GM12878 (cell line): ENCODE measurements around the gene ATP6V0A1. TPM values are rescaled to one million over a fixed set of nuclear protein-coding genes. Genes with fewer than 3 reads are reported as not detected.

ENCODE experiments used
- ATAC-seq: fragments of 200-7000 bp; cut with Tn5 transposase; 3 replicates; pipeline ENCODE4 v1.9.1; 2020; ENCODE audit warnings: mild to moderate bottlenecking, moderate library complexity
- BruUV-seq: library from RNA; stranded (reverse); fragments of 400-500 nt; replicated peaks from 2 replicates; lab custom pipeline; 2021; lab: Mats Ljungman, UMichigan
- CTCF ChIA-PET: fragments of 300-600 bp; sonication (Branson Sonifier 250); formaldehyde crosslinking; extraction: SDS; loops from one replicate; lab custom pipeline; 2021; ENCODE audit warnings: inconsistent platforms; lab: Yijun Ruan, JAX
- POLR2A ChIA-PET: fragments of 350-600 bp; formaldehyde crosslinking; extraction: SDS; loops from one replicate; lab custom pipeline; 2021; ENCODE audit warnings: inconsistent platforms; lab: Charles Lee
- RAD21 ChIA-PET: fragments of 300-600 bp; sonication (Branson Sonifier 250); formaldehyde crosslinking; loops from one replicate; lab custom pipeline; 2023; ENCODE audit warnings: antibody characterized with exemption; ENCODE audit not compliant: unreplicated experiment; lab: Charles Lee
- SMC1A ChIA-PET: fragments of 300-600 bp; sonication (Branson Sonifier 250); formaldehyde crosslinking; loops from one replicate; lab custom pipeline; 2023; ENCODE audit not compliant: unreplicated experiment, uncharacterized antibody; lab: Charles Lee
- DNase-seq: peaks from one replicate; pipeline ENCODE4 v3.0.0-alpha.2; 2011; ENCODE audit warnings: low read depth, low spot score
- FAIRE-seq: peaks from 3 replicates; lab custom pipeline; 2011; peaks lifted over from hg19 to GRCh38; lab: Jason Lieb, UNC
- H2AFZ ChIP-seq: 2 replicates; pipeline ENCODE4 v1.6.0; 2011; ENCODE audit warnings: low read depth, low read length, control low read depth; ENCODE audit not compliant: control insufficient read depth
- H3K27ac ChIP-seq: 2 replicates; pipeline ENCODE4 v1.5.1; 2011; ENCODE audit warnings: control low read depth; ENCODE audit not compliant: control insufficient read depth, insufficient read depth
- H3K27me3 ChIP-seq, 2 experiments: replicated peaks in 1 of 2; 2 replicates each; pipeline versions ENCODE4 v1.6.0 to v1.6.1; 2011; ENCODE audit warnings: low read length in 1 of 2; ENCODE audit not compliant: control insufficient read depth in 2 of 2, insufficient read depth in 2 of 2
- H3K36me3 ChIP-seq, 2 experiments: 2 replicates each; pipeline ENCODE4 v1.5.1; 2011; ENCODE audit warnings: low read length in 1 of 2; ENCODE audit not compliant: control insufficient read depth in 2 of 2, insufficient read depth in 2 of 2
- H3K4me1 ChIP-seq: 2 replicates; pipeline ENCODE4 v1.6.1; 2011; ENCODE audit warnings: mild to moderate bottlenecking, low read length, moderate library complexity, mixed read lengths; ENCODE audit not compliant: control insufficient read depth, insufficient read depth
- H3K4me2 ChIP-seq: 2 replicates; pipeline ENCODE4 v1.6.0; 2011; ENCODE audit warnings: control low read depth; ENCODE audit not compliant: control insufficient read depth, insufficient read depth
- H3K4me3 ChIP-seq: fragments of 200-600 bp; sonication (generic); 2 replicates; pipeline ENCODE4 v1.5.1; 2016
- H3K79me2 ChIP-seq: 2 replicates; pipeline ENCODE4 v1.6.0; 2011; ENCODE audit warnings: low read length; ENCODE audit not compliant: control insufficient read depth, insufficient read depth
- H3K9ac ChIP-seq: 2 replicates; pipeline ENCODE4 v1.8.0; 2011; ENCODE audit warnings: low read length, control low read depth, mixed read lengths; ENCODE audit not compliant: control insufficient read depth, insufficient read depth
- H3K9me3 ChIP-seq: replicated peaks from 3 replicates; pipeline ENCODE4 v1.5.1; 2011; ENCODE audit warnings: mild to moderate bottlenecking, low read length; ENCODE audit not compliant: control insufficient read depth, insufficient read depth
- H4K20me1 ChIP-seq: 2 replicates; pipeline ENCODE4 v1.6.0; 2011; ENCODE audit not compliant: control insufficient read depth, insufficient read depth
- ASH2L ChIP-seq: fragments of 300-600, 200-600 bp; sonication (generic); IDR thresholded peaks from 2 replicates; pipeline ENCODE4 v1.6.1; 2017; ENCODE audit warnings: low read depth, mild to moderate bottlenecking, borderline replicate concordance
- CEBPZ ChIP-seq: fragments of 150-350 bp; IDR thresholded peaks from 2 replicates; pipeline ENCODE4 v1.6.1; 2016; ENCODE audit warnings: low read depth, low read length
- CUX1 ChIP-seq: IDR thresholded peaks from 2 replicates; pipeline ENCODE4 v1.6.1; 2012; ENCODE audit warnings: improper control_type of control experiment, low read depth, low read length; ENCODE audit not compliant: insufficient replicate concordance
- EP300 ChIP-seq, 2 experiments: fragments of 150-350 bp in 1 of 2; IDR thresholded peaks; 2 replicates each; pipeline ENCODE4 v1.6.1; 2011 to 2012; ENCODE audit warnings: low read depth in 2 of 2, low read length in 2 of 2, borderline replicate concordance in 1 of 2, improper control_type of control experiment in 1 of 2, inconsistent platforms in 1 of 2; ENCODE audit not compliant: control insufficient read depth in 1 of 2
- HDGF ChIP-seq: fragments of 450-650 bp; IDR thresholded peaks from 2 replicates; pipeline ENCODE4 v1.6.1; 2016; ENCODE audit warnings: antibody characterized with exemption
- NR2C1 ChIP-seq: fragments of 450-650 bp; IDR thresholded peaks from 2 replicates; pipeline ENCODE4 v1.6.1; 2017; ENCODE audit warnings: antibody characterized with exemption, mild to moderate bottlenecking, moderate library complexity
- NR2F1 ChIP-seq: fragments of 450-650 bp; conservative IDR thresholded peaks from 2 replicates; pipeline ENCODE4 v1.6.1; 2017; ENCODE audit warnings: mild to moderate bottlenecking
- PML ChIP-seq: IDR thresholded peaks from 2 replicates; pipeline ENCODE4 v1.6.1; 2012; ENCODE audit warnings: low read length, inconsistent platforms
- RCOR1 ChIP-seq: conservative IDR thresholded peaks from 2 replicates; pipeline ENCODE4 v1.6.1; 2012; ENCODE audit warnings: low read depth, low read length, improper control_type of control experiment
- SIX5 ChIP-seq: IDR thresholded peaks from 2 replicates; pipeline ENCODE4 v1.6.1; 2011; ENCODE audit warnings: mild to moderate bottlenecking, low read depth, low read length, moderate library complexity; ENCODE audit not compliant: severe bottlenecking
- SMAD1 ChIP-seq: fragments of 450-650 bp; IDR thresholded peaks from 2 replicates; pipeline ENCODE4 v1.6.1; 2018; ENCODE audit warnings: mild to moderate bottlenecking, low read depth; ENCODE audit not compliant: partially characterized antibody
- SP1 ChIP-seq: IDR thresholded peaks from one replicate; pipeline ENCODE4 v1.6.1; 2011; ENCODE audit warnings: low read depth, low read length
- SPI1 ChIP-seq: IDR thresholded peaks from 2 replicates; pipeline ENCODE4 v1.6.1; 2011; ENCODE audit warnings: low read depth, mild to moderate bottlenecking, low read length, moderate library complexity, borderline replicate concordance; ENCODE audit not compliant: insufficient read depth
- YBX1 ChIP-seq: fragments of 450-650 bp; IDR thresholded peaks from 2 replicates; pipeline ENCODE4 v1.6.1; 2016; ENCODE audit warnings: antibody characterized with exemption
- YY1 ChIP-seq: IDR thresholded peaks from 2 replicates; pipeline ENCODE4 v1.6.1; 2011; ENCODE audit warnings: low read depth, mild to moderate bottlenecking, low read length
- ZNF274 ChIP-seq: IDR thresholded peaks from one replicate; pipeline ENCODE4 v1.8.0; 2011; ENCODE audit not compliant: insufficient read length, insufficient read depth
- ZNF622 ChIP-seq: fragments of 450-650 bp; IDR thresholded peaks from 2 replicates; pipeline ENCODE4 v1.6.1; 2017; ENCODE audit warnings: mild to moderate bottlenecking, inconsistent platforms
- WGBS: methylation state at CpG from one replicate; pipeline ENCODE4 v1.1.6; 2016; ENCODE audit warnings: low lambda C conversion rate; ENCODE audit not compliant: insufficient replicate concordance, insufficient coverage; ENCODE audit errors: missing lambda C conversion rate; 5-methylcytosine and 5-hydroxymethylcytosine counted together
- in situ Hi-C: fragments of 300-500 bp; cut with MboI; formaldehyde crosslinking; loops from 9 replicates; pipeline ENCODE4 v1.14.3; 2018; ENCODE audit warnings: mixed read lengths
- intact Hi-C: fragments of 100-400 bp; cut with micrococcal nuclease; formaldehyde crosslinking; loops from one replicate; pipeline ENCODE4 v1.14.2; 2022; ENCODE audit not compliant: unreplicated experiment
- polyA plus RNA-seq, 11 experiments: library from polyadenylated mRNA; depleted of rRNA in 4 of 11; unstranded in 6 of 11; stranded (reverse) in 5 of 11; fragments of >200 nt; fragmentation: Nextera tagmentation in 4 of 11; fragmentation: Illumina TruSeq in 1 of 11; extraction: Ambion mirVana in 4 of 11; extraction: Trizol in 1 of 11; gene quantifications; 1 replicate in 1 of 11; 2 replicates in 10 of 11; pipeline versions ENCODE4 v1.2.1 to v1.2.3, GENCODE V29; 2011 to 2016; ENCODE audit warnings: inconsistent platforms in 2 of 11, missing spikeins in 2 of 11, low read depth in 1 of 11
- total RNA-seq, 4 experiments: library from RNA; depleted of rRNA in 3 of 4; stranded (reverse); fragments of >200 nt in 3 of 4; fragmentation: Illumina TruSeq in 1 of 4; extraction: Trizol in 1 of 4; gene quantifications; 2 replicates each; pipeline versions ENCODE4 v1.2.1 to v1.2.3, GENCODE V29; 2013 to 2021

Gene ATP6V0A1
- total and polyA plus RNA-seq, 10 of the 15 experiments (the other 5 are each of a cell fraction or from before 2014, with no cell fraction given): 3.0 to 76.6 (median 30.9) TPM

- in situ Hi-C loops: loop anchor here (5.0 kb wide), 1 partner anchor 90 kb away; no protein-coding TSS in a partner anchor
- TF ChIP-seq ZNF622 (no peak), YY1 (no peak), ZNF274 (no peak), SIX5 (no peak), CEBPZ (no peak), CUX1 (no peak), SMAD1 (no peak), NR2C1 (no peak), NR2F1 (no peak), HDGF (no peak), PML (no peak), YBX1 (no peak), EP300 (IDR thresholded peaks at IDR 0.05; ENCODE audit: borderline replicate concordance in 1 of 2, control insufficient read depth in 1 of 2, low read depth in 2 of 2, low read length in 2 of 2) (no peak), RCOR1 (no peak), SPI1 (no peak), SP1 (no peak), ASH2L (no peak)
Measured at GRCh38 chr17:42522263-42522790, 63.6 kb downstream of the ATP6V0A1 start.

More at GRCh38 chr17:42522263-42522790, 63.6 kb downstream of the ATP6V0A1 start:
- H3K9me3 ChIP-seq: no peaks in the 10 kb centered on the region
- intact Hi-C loops: no loop called here
- ChIA-PET RAD21 (no interaction called here), CTCF (interaction anchor here (1.4 kb wide), 1 partner anchor 119 kb away, joined by 4 read pairs; no protein-coding TSS in a partner anchor), SMC1A (no interaction called here), POLR2A (no interaction called here)
- no peaks in the 10 kb centered on the region; the same call in 1 of the 2 replicates for H4K20me1 ChIP-seq
- H3K4me1 ChIP-seq: peaks cover 2% of the 10 kb centered on the region; the same call in 1 of the 2 replicates
- H3K4me3 ChIP-seq: no peak overlapping the region
- no peak overlapping the region for H3K9ac ChIP-seq
- no peak overlapping the region for H3K4me2 ChIP-seq
- BruUV-seq: no TSS peak
- H2AFZ ChIP-seq: no peak overlapping the region
- 86% methylated on average over 9 of the region's 9 CpGs for WGBS
- no peak for FAIRE-seq
- H3K27me3 ChIP-seq: no peaks in the 10 kb centered on the region
- no peak overlapping the region for H3K27ac ChIP-seq
- no peak for ATAC-seq
- H3K36me3 ChIP-seq: peaks cover 4 to 6% of the 10 kb centered on the region in 2 experiments; a peak in 3 of 4 replicates
- no peaks in the 10 kb centered on the region for H3K79me2 ChIP-seq
- no peak for DNase-seq
